SK-N-SH treated with all-trans-retinoic acid at 6 μM for 48 hours (cell line): ENCODE results near the gene CDR2L.

Experiments used
- ATAC-seq: fragments of 200-7000 bp; cut with Tn5 transposase; 3 replicates; pipeline ENCODE4 v1.9.1; 2020; ENCODE audit warnings: mild to moderate bottlenecking, moderate library complexity
- BACH2 ChIP-seq: fragments of 250-450 bp; sonication (Bioruptor Pico); IDR thresholded peaks from 2 replicates; pipeline ENCODE4 v1.9.0; 2021; ENCODE audit warnings: mild to moderate bottlenecking, borderline replicate concordance
- CSDC2 ChIP-seq: fragments of 250-450 bp; sonication (Bioruptor Pico); IDR thresholded peaks from 2 replicates; pipeline ENCODE4 v1.5.0; 2020; ENCODE audit warnings: mild to moderate bottlenecking, moderate library complexity
- CSRNP3 ChIP-seq: fragments of 250-450 bp; sonication (Bioruptor Pico); IDR thresholded peaks from 2 replicates; pipeline ENCODE4 v1.5.1; 2021; ENCODE audit warnings: mild to moderate bottlenecking, moderate library complexity
- ESRRG ChIP-seq: fragments of 250-450 bp; sonication (Bioruptor Pico); IDR thresholded peaks from 2 replicates; pipeline ENCODE4 v1.6.1; 2021; ENCODE audit warnings: mild to moderate bottlenecking
- GLIS3 ChIP-seq: fragments of 250-450 bp; sonication (Bioruptor Pico); IDR thresholded peaks from 2 replicates; pipeline ENCODE4 v1.5.0; 2020; ENCODE audit warnings: mild to moderate bottlenecking, moderate library complexity
- ISL1 ChIP-seq: fragments of 250-450 bp; sonication (Bioruptor Pico); IDR thresholded peaks from 2 replicates; pipeline ENCODE4 v2.1.2; 2022; ENCODE audit warnings: mild to moderate bottlenecking, moderate library complexity
- OSR1 ChIP-seq: fragments of 250-450 bp; sonication (Bioruptor Pico); IDR thresholded peaks from 2 replicates; pipeline ENCODE4 v1.8.0; 2022; ENCODE audit warnings: moderate library complexity, mild to moderate bottlenecking, inconsistent platforms
- PATZ1 ChIP-seq: fragments of 250-450 bp; sonication (Bioruptor Pico); IDR thresholded peaks from 2 replicates; pipeline ENCODE4 v1.8.0; 2020; ENCODE audit warnings: mild to moderate bottlenecking, moderate library complexity, borderline replicate concordance
- POU6F1 ChIP-seq: fragments of 250-450 bp; sonication (Bioruptor Pico); IDR thresholded peaks from 2 replicates; pipeline ENCODE4 v1.8.0; 2021; ENCODE audit warnings: low read depth, mild to moderate bottlenecking, moderate library complexity, borderline replicate concordance
- PPARA ChIP-seq: fragments of 250-450 bp; sonication (Bioruptor Pico); IDR thresholded peaks from 2 replicates; pipeline ENCODE4 v1.5.0; 2020; ENCODE audit warnings: mild to moderate bottlenecking, borderline replicate concordance
- RARB ChIP-seq: fragments of 250-450 bp; sonication (Bioruptor Pico); IDR thresholded peaks from 2 replicates; pipeline ENCODE4 v1.8.0; 2021; ENCODE audit warnings: mild to moderate bottlenecking, moderate library complexity
- SNAI2 ChIP-seq: fragments of 250-450 bp; sonication (Bioruptor Pico); IDR thresholded peaks from 2 replicates; pipeline ENCODE4 v1.5.0; 2020; ENCODE audit warnings: mild to moderate bottlenecking, moderate library complexity
- TOX ChIP-seq: fragments of 250-450 bp; sonication (Bioruptor Pico); IDR thresholded peaks from 2 replicates; pipeline ENCODE4 v1.8.0; 2021; ENCODE audit warnings: mild to moderate bottlenecking, moderate library complexity, borderline replicate concordance
- ZC3H10 ChIP-seq: fragments of 250-450 bp; sonication (Bioruptor Pico); IDR thresholded peaks from 2 replicates; pipeline ENCODE4 v1.5.1; 2021; ENCODE audit warnings: mild to moderate bottlenecking, moderate library complexity
- ZFP3 ChIP-seq: fragments of 250-450 bp; sonication (Bioruptor Pico); IDR thresholded peaks from 2 replicates; pipeline ENCODE4 v1.5.0; 2020; ENCODE audit warnings: mild to moderate bottlenecking, moderate library complexity
- ZFP30 ChIP-seq: fragments of 450-650 bp; formaldehyde crosslinking; IDR thresholded peaks from 2 replicates; pipeline ENCODE4 v1.5.0; 2022; ENCODE audit warnings: mild to moderate bottlenecking, moderate library complexity
- ZNF70 ChIP-seq: fragments of 450-650 bp; formaldehyde crosslinking; IDR thresholded peaks from 2 replicates; pipeline ENCODE4 v1.5.0; 2020; ENCODE audit warnings: mild to moderate bottlenecking, moderate library complexity
- ZNF8 ChIP-seq: fragments of 450-650 bp; formaldehyde crosslinking; IDR thresholded peaks from 2 replicates; pipeline ENCODE4 v1.5.0; 2020; ENCODE audit warnings: mild to moderate bottlenecking, moderate library complexity
- TF ChIP-seq, protein P1 (sequence below): fragments of 250-450 bp; sonication (Bioruptor Pico); IDR thresholded peaks from 2 replicates; pipeline ENCODE4 v1.5.0; 2020; ENCODE audit warnings: mild to moderate bottlenecking, moderate library complexity
- TF ChIP-seq, protein P2 (sequence below): fragments of 250-450 bp; sonication (Bioruptor Pico); IDR thresholded peaks from 2 replicates; pipeline ENCODE4 v1.5.1; 2020; ENCODE audit warnings: low read depth, mild to moderate bottlenecking, moderate library complexity

The CDR2L gene

GRCh38 chr17:75049057-75049456, 61.6 kb downstream of the CDR2L start:
- no peak for TF ChIP-seq GLIS3 (CRISPR knock-in tag)
- TF ChIP-seq ZC3H10: no peak
- no peak for TF ChIP-seq ZFP30 (CRISPR knock-in tag)
- no peak for TF ChIP-seq CSDC2
- no peak for TF ChIP-seq PATZ1
- no peak for TF ChIP-seq CSRNP3 (CRISPR knock-in tag)
- TF ChIP-seq, all 23 proteins: peak for 0
- no peak for ATAC-seq

- TF ChIP-seq CSRNP3 (CRISPR knock-in tag) (no peak), RARB (no peak), GLIS3 (CRISPR knock-in tag) (no peak), POU6F1 (CRISPR knock-in tag) (no peak), PPARA (CRISPR knock-in tag) (no peak), BACH2 (no peak), ISL1 (CRISPR knock-in tag) (no peak), TOX (CRISPR knock-in tag) (no peak), PATZ1 (no peak), ZC3H10 (no peak), ZFP3 (CRISPR knock-in tag) (no peak), ZNF8 (CRISPR knock-in tag) (no peak), ESRRG (CRISPR knock-in tag) (no peak), SNAI2 (CRISPR knock-in tag) (no peak), CSDC2 (no peak), OSR1 (CRISPR knock-in tag) (no peak), ZNF70 (CRISPR knock-in tag) (no peak), ZFP30 (CRISPR knock-in tag) (no peak)
- TF ChIP-seq, protein P1, sequence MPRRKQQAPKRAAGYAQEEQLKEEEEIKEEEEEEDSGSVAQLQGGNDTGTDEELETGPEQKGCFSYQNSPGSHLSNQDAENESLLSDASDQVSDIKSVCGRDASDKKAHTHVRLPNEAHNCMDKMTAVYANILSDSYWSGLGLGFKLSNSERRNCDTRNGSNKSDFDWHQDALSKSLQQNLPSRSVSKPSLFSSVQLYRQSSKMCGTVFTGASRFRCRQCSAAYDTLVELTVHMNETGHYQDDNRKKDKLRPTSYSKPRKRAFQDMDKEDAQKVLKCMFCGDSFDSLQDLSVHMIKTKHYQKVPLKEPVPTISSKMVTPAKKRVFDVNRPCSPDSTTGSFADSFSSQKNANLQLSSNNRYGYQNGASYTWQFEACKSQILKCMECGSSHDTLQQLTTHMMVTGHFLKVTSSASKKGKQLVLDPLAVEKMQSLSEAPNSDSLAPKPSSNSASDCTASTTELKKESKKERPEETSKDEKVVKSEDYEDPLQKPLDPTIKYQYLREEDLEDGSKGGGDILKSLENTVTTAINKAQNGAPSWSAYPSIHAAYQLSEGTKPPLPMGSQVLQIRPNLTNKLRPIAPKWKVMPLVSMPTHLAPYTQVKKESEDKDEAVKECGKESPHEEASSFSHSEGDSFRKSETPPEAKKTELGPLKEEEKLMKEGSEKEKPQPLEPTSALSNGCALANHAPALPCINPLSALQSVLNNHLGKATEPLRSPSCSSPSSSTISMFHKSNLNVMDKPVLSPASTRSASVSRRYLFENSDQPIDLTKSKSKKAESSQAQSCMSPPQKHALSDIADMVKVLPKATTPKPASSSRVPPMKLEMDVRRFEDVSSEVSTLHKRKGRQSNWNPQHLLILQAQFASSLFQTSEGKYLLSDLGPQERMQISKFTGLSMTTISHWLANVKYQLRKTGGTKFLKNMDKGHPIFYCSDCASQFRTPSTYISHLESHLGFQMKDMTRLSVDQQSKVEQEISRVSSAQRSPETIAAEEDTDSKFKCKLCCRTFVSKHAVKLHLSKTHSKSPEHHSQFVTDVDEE (CRISPR knock-in tag): no peak
- ATAC-seq: no peak
These were observed 62.3 kb downstream of the CDR2L start for GRCh38 chr17:75049706-75050105.

DNA sequence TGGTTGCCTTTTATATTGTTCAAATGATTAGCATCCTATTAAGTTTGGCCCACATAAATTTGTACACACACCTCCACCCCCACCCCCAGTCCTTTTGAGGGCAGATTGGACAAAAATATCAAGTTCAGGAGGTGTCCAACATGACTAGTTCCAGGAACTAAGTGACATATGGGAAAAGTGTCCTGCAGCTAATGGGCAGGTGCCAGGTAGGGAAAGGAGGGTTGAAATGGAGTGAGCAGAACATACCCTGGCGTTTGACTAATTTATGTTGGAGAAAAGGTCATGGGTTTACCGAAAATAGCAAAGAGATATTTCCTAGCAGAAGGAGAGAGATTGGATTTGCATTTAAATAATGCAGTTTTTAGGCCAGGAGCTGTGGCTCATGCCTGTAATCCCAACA, 64.5 kb downstream of the CDR2L start:
- ATAC-seq: no peak
- TF ChIP-seq, protein P2, sequence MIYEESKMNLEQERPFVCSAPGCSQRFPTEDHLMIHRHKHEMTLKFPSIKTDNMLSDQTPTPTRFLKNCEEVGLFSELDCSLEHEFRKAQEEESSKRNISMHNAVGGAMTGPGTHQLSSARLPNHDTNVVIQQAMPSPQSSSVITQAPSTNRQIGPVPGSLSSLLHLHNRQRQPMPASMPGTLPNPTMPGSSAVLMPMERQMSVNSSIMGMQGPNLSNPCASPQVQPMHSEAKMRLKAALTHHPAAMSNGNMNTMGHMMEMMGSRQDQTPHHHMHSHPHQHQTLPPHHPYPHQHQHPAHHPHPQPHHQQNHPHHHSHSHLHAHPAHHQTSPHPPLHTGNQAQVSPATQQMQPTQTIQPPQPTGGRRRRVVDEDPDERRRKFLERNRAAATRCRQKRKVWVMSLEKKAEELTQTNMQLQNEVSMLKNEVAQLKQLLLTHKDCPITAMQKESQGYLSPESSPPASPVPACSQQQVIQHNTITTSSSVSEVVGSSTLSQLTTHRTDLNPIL (CRISPR knock-in tag): no peak
- TF ChIP-seq RARB (no peak), PATZ1 (no peak), CSDC2 (no peak), ESRRG (CRISPR knock-in tag) (no peak), ISL1 (CRISPR knock-in tag) (no peak), CSRNP3 (CRISPR knock-in tag) (no peak), OSR1 (CRISPR knock-in tag) (no peak)
- TF ChIP-seq, all 23 proteins: peak for 0
